CD14-positive monocyte (primary cell): Measurements from ENCODE around the gene PAFAH2. TPM values are rescaled to one million over a fixed set of nuclear protein-coding genes. Genes with fewer than 3 reads are reported as not detected.

Experiments
- DNase-seq, 3 donors: peaks; one replicate each; pipeline ENCODE4 v3.0.0-alpha.2; 2011 to 2022
- H2AFZ ChIP-seq: 2 replicates; pipeline ENCODE4 v1.6.0; 2012; ENCODE audit warnings: mild to moderate bottlenecking, low read depth, low read length, inconsistent platforms; ENCODE audit not compliant: insufficient read depth, poor library complexity, severe bottlenecking
- H3K27ac ChIP-seq, 2 donors: 1 replicate in 1 of 2; 2 replicates in 1 of 2; pipeline ENCODE4 v1.5.1; 2012 to 2013; ENCODE audit warnings: low read length in 2 of 2, control low read depth in 1 of 2, inconsistent platforms in 1 of 2, low read depth in 1 of 2, mild to moderate bottlenecking in 1 of 2
- H3K27me3 ChIP-seq, 2 donors: one replicate each; pipeline versions ENCODE4 v1.6.0 to v1.6.1; 2011 to 2013; ENCODE audit warnings: low read length in 2 of 2; ENCODE audit not compliant: control insufficient read depth in 2 of 2, insufficient read depth in 2 of 2
- H3K36me3 ChIP-seq, 2 donors: replicated peaks in 1 of 2; 1 replicate in 1 of 2; 2 replicates in 1 of 2; pipeline versions ENCODE4 v1.5.1 to v1.6.1; 2012 to 2013; ENCODE audit warnings: low read length in 2 of 2, control low read depth in 1 of 2, inconsistent platforms in 1 of 2, mild to moderate bottlenecking in 1 of 2; ENCODE audit not compliant: insufficient read depth in 2 of 2, control insufficient read depth in 1 of 2
- H3K4me1 ChIP-seq, 2 donors: 1 replicate in 1 of 2; 2 replicates in 1 of 2; pipeline versions ENCODE4 v1.5.1 to v1.6.1; 2012 to 2013; ENCODE audit warnings: low read length in 2 of 2, control low read depth in 1 of 2, inconsistent platforms in 1 of 2, mild to moderate bottlenecking in 1 of 2, moderate library complexity in 1 of 2; ENCODE audit not compliant: insufficient read depth in 2 of 2, control insufficient read depth in 1 of 2
- H3K4me2 ChIP-seq: replicated peaks from 2 replicates; pipeline ENCODE3; 2012; ENCODE audit warnings: low read length, moderate library complexity, mild to moderate bottlenecking; ENCODE audit not compliant: poor library complexity, severe bottlenecking; ENCODE audit errors: extremely low read depth
- H3K4me3 ChIP-seq, 3 experiments: fragments of 200-600 bp in 1 of 3; sonication (generic) in 1 of 3; replicated peaks in 1 of 3; 1 replicate in 2 of 3; 2 replicates in 1 of 3; pipeline ENCODE4 v1.5.1; 2011 to 2013; ENCODE audit warnings: low read length in 3 of 3, mild to moderate bottlenecking in 3 of 3, control low read depth in 2 of 3, low read depth in 2 of 3, inconsistent platforms in 1 of 3, moderate library complexity in 1 of 3
- H3K79me2 ChIP-seq: 2 replicates; pipeline ENCODE4 v1.6.0; 2012; ENCODE audit warnings: mild to moderate bottlenecking, control low read depth, inconsistent platforms, low read length, moderate library complexity; ENCODE audit not compliant: insufficient read depth
- H3K9ac ChIP-seq: 2 replicates; pipeline ENCODE4 v1.6.0; 2017; ENCODE audit warnings: low read length, mild to moderate bottlenecking; ENCODE audit not compliant: insufficient read depth, poor library complexity, severe bottlenecking
- H3K9me3 ChIP-seq, 2 donors: replicated peaks in 1 of 2; 1 replicate in 1 of 2; 2 replicates in 1 of 2; pipeline versions ENCODE4 v1.5.1 to v1.6.1; 2012 to 2013; ENCODE audit warnings: low read length in 2 of 2, control low read depth in 1 of 2; ENCODE audit not compliant: control insufficient read depth in 1 of 2, insufficient read depth in 1 of 2
- H4K20me1 ChIP-seq: 2 replicates; pipeline ENCODE4 v1.6.0; 2012; ENCODE audit warnings: mild to moderate bottlenecking, low read length, control low read depth, moderate library complexity; ENCODE audit not compliant: insufficient read depth
- H3K27ac Mint-ChIP-seq, 7 donors: one replicate each; pipeline ENCODE4 v1.8.0; 2020; ENCODE audit warnings: mild to moderate bottlenecking in 7 of 7, mixed read lengths in 7 of 7, moderate library complexity in 6 of 7, inconsistent platforms in 2 of 7
- H3K27me3 Mint-ChIP-seq, 3 donors: one replicate each; pipeline ENCODE4 v1.8.0; 2021 to 2022; ENCODE audit warnings: low read depth in 3 of 3, mild to moderate bottlenecking in 3 of 3, mixed read lengths in 3 of 3, moderate library complexity in 3 of 3, inconsistent platforms in 1 of 3
- H3K36me3 Mint-ChIP-seq, 2 donors: one replicate each; pipeline ENCODE4 v1.8.0; 2020; ENCODE audit warnings: mixed read lengths in 2 of 2, inconsistent platforms in 1 of 2, mild to moderate bottlenecking in 1 of 2
- H3K4me1 Mint-ChIP-seq: one replicate; pipeline ENCODE4 v1.8.0; 2020; ENCODE audit warnings: mild to moderate bottlenecking, mixed read lengths
- H3K4me3 Mint-ChIP-seq, 2 donors: one replicate each; pipeline ENCODE4 v1.8.0; 2020; ENCODE audit warnings: mild to moderate bottlenecking in 2 of 2, mixed read lengths in 2 of 2, moderate library complexity in 1 of 2
- H3K9me3 Mint-ChIP-seq, 7 donors: one replicate each; pipeline ENCODE4 v1.8.0; 2020 to 2022; ENCODE audit warnings: mixed read lengths in 7 of 7, mild to moderate bottlenecking in 6 of 7, moderate library complexity in 6 of 7, inconsistent platforms in 2 of 7
- WGBS: methylation state at CpG from one replicate; pipeline ENCODE4 v1.1.5; 2013; ENCODE audit warnings: missing lambda C conversion rate; ENCODE audit not compliant: insufficient coverage; 5-methylcytosine and 5-hydroxymethylcytosine counted together
- intact Hi-C, 2 donors: fragments of 100-400 bp; cut with micrococcal nuclease; formaldehyde crosslinking; loops; one replicate each; pipeline versions ENCODE4 v1.15.0 to v1.15.1; 2023
- polyA plus RNA-seq, 3 donors: library from polyadenylated mRNA; depleted of rRNA in 1 of 3; unstranded in 2 of 3; stranded (reverse) in 1 of 3; fragments of 300-500 nt in 2 of 3; fragments of >200 nt in 1 of 3; fragmentation: Illumina TruSeq in 2 of 3; gene quantifications; 1 replicate in 2 of 3; 2 replicates in 1 of 3; pipeline ENCODE4 v1.2.3, GENCODE V29; 2012 to 2021
- TF ChIP-seq, protein P1 (sequence below): fragments of 200-600 bp; IDR thresholded peaks from one replicate; pipeline ENCODE4 v1.8.0; 2022; ENCODE audit warnings: antibody characterized with exemption, mild to moderate bottlenecking

The PAFAH2 gene
- polyA plus RNA-seq, 3 donors, result 6.4 to 9.2 (median 6.8) TPM

DNA sequence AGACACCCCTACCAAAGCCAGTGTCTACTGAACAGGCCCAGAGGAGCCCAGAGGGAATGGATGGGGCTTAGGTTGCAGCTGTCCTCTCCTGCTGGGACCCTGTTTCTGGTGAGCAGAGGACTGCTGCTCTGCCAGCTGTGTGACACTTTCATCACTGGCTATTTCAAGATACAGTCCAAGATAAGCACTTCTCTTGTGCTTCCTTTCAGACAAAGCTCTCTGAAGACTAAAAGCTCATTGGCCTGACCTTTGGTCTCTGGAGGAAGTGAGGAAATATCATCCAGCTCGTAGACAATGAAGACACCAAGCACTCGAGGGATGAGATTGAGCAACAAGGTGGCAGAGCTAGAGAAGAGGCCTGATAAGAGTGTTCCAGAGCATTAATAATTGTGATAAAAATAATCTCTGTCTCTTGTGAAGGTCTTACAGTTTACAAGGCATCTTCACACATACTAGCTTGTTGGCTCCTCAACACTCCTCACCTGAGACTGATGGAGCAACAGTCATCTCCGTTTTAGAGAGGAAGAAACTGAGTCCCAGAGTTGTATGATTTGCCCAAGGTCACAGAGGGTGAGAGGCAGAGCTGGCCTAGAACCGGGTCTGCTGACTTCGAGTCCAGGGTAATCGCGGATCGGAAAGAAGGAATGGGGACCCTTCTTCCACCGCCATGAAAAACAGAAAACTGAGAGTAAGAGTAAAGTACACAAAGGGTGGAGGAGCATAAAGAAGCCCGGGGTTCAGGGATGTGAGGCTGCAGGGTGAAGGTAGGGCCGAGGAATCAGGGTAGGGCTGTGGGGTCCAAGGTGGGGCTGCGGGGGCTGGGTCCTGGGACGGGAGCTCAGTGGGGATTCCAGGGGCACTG, 666 bp downstream of the PAFAH2 start:
- TF ChIP-seq, protein P1, sequence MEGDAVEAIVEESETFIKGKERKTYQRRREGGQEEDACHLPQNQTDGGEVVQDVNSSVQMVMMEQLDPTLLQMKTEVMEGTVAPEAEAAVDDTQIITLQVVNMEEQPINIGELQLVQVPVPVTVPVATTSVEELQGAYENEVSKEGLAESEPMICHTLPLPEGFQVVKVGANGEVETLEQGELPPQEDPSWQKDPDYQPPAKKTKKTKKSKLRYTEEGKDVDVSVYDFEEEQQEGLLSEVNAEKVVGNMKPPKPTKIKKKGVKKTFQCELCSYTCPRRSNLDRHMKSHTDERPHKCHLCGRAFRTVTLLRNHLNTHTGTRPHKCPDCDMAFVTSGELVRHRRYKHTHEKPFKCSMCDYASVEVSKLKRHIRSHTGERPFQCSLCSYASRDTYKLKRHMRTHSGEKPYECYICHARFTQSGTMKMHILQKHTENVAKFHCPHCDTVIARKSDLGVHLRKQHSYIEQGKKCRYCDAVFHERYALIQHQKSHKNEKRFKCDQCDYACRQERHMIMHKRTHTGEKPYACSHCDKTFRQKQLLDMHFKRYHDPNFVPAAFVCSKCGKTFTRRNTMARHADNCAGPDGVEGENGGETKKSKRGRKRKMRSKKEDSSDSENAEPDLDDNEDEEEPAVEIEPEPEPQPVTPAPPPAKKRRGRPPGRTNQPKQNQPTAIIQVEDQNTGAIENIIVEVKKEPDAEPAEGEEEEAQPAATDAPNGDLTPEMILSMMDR, result no peak
- no peaks in the 10 kb centered on the region for H3K9me3 Mint-ChIP-seq
- peak overlapping the region; percentile 91 for H3K4me2 ChIP-seq

DNA sequence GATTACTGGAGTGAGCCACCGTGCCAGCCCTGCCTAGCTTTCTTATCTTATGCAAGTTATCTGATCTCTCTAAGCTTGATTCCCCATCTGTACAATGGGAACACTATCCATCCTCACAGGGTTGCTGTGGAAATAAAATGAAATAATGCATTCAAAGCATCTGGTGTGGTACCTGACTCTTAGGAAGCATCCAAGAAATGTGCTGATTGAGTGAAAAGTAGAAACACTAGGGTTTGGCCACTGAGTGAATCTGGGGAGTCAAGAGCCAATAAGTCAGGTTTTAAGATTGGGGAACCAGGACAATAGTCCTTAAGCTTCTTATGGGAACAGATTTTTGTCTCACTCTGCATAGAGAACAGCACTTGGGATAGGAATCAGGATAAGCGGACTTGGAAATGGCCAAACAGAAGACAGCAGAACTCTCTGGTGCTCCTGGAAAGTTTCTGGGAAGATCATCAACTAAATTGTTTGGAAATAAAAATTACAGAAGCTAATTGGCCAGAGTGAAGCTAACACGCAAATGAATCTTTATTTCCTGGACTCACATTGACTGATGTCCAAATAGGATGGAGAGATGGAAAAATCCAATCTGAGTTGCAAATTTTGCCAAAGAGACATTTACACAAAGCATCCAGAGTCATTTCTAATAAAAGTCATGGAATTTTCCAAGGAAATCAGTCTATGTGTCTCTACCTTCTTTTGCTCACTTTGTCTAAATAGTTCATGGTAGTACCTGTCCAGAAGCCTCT, 3.3 kb downstream of the PAFAH2 start:
- Mint-ChIP-seq H3K9me3 (no peaks in the 10 kb centered on the region), H3K36me3 (peaks cover 10 to 20% of the 10 kb centered on the region in 2 donors), H3K4me3 (no peak overlapping the region), H3K27me3 (peaks cover 0 to 5% (median 0%) of the 10 kb centered on the region in 3 donors), H3K4me1 (peaks cover 50% of the 10 kb centered on the region), H3K27ac (no peak overlapping the region)
- Histone ChIP-seq H3K4me3 (no peak overlapping the region), H3K27ac (no peak overlapping the region), H2AFZ (no peak overlapping the region), H3K36me3 (peaks cover 0 to 22% of the 10 kb centered on the region in 2 donors), H3K9me3 (no peaks in the 10 kb centered on the region), H3K4me2 (no peak overlapping the region), H4K20me1 (peaks cover 7% of the 10 kb centered on the region), H3K27me3 (no peaks in the 10 kb centered on the region), H3K79me2 (peaks cover 40% of the 10 kb centered on the region), H3K4me1 (peaks cover 44 to 50% of the 10 kb centered on the region in 2 donors), H3K9ac (no peak overlapping the region)
- no CpG with 5 or more reads among the region's 3 CpGs for WGBS
- intact Hi-C loops, result loop anchor here in 1 of 2 donors (5.0 kb wide), 1 partner anchor 1352 kb away; the partner anchor contains the start of gene SRRM1
- TF ChIP-seq, protein P1, result no peak
- no peak for DNase-seq

More for the DNA sequence above, 666 bp downstream of the PAFAH2 start:
- Histone ChIP-seq H3K9ac (peak overlapping the region; percentile 84), H2AFZ (peak overlapping the region; percentile 91), H3K4me1 (peaks cover 25 to 32% of the 10 kb centered on the region in 2 donors), H3K4me3 (peak overlapping the region; percentile 71 to 85 (median 83)), H3K36me3 (peaks cover 0 to 13% of the 10 kb centered on the region in 2 donors), H3K79me2 (peaks cover 39% of the 10 kb centered on the region), H3K27me3 (no peaks in the 10 kb centered on the region), H4K20me1 (no peaks in the 10 kb centered on the region), H3K27ac (peak overlapping the region; percentile 97 to 98), H3K9me3 (no peaks in the 10 kb centered on the region)
- 0% methylated on average over 5 of the region's 13 CpGs for WGBS
- H3K4me1 Mint-ChIP-seq, result peaks cover 28% of the 10 kb centered on the region
- peak; percentile 82 to 92 (median 90) for DNase-seq
- intact Hi-C loops, result loop anchor here in 1 of 2 donors (1.0 to 5.0 kb wide), 2 partner anchors 102 to 1355 kb away; partner anchors contain the start of gene SRRM1
- peaks cover 0 to 5% (median 0%) of the 10 kb centered on the region in 3 donors for H3K27me3 Mint-ChIP-seq
- H3K4me3 Mint-ChIP-seq, result peak overlapping the region; percentile 83 to 96
- peak overlapping the region; percentile 99 to 100 (median 100) for H3K27ac Mint-ChIP-seq
- peaks cover 7 to 13% of the 10 kb centered on the region in 2 donors for H3K36me3 Mint-ChIP-seq
